ENCODE measurements around the gene MRPL38.
"Not testable (repeated sequence)": the region's sequence is repeated elsewhere in the genome, so short reads cannot be mapped to it uniquely, and the experiment has no call there.

Gene MRPL38

DNA sequence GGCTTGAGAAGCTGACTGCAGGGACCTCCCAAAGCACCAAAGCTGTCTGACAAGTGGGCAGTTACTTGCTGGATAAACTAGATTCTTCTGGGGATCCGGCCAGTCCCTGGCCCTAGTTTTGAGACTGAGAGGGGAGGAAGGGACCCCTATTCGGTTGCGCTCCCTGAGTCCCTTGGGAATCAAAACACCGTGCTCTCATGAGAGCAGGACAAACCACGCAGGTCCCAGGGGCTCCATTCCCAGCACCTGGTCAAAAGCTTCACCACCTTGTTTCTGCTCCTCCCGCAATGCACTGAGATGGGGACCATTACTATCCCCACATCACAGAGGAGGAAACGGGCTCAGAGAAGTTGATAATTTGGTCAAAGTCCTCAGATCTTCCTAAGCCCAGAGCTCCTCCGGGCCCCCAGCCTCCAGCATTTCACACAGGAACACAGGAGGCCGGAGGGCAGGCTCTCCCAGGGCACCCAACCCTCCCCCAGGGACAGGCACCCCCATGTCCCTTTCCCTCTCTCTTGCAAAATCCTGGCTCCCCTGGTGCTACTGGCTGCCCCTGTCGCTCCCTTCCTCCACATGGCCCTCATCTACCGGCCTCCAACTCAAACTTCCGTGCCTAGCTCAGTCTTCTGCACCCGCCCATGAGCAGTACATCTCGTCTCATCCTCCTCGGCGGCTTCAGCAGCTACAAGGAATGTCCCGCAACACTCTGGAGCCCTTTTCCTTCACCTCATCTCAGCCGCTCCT is 11.2 kb downstream of the MRPL38 start:
- Histone ChIP-seq H3K4me1 (ENCODE audit: control insufficient read depth, insufficient read depth, low read length) (peaks cover 21% of the 10 kb centered on the region), H3K27me3 (ENCODE audit: control insufficient read depth, insufficient read depth, low read length) (no peaks in the 10 kb centered on the region), H3K36me3 (ENCODE audit: insufficient read depth, low read length) (peaks cover 29% of the 10 kb centered on the region), H3K9me3 (replicated peaks; ENCODE audit: low read length) (no peaks in the 10 kb centered on the region), H3K4me2 (ENCODE audit: low read length) (no peak overlapping the region), H3K4me3 (ENCODE audit: low read length) (no peak overlapping the region), H3K9ac (ENCODE audit: low read depth, low read length) (no peak overlapping the region)

DNA sequence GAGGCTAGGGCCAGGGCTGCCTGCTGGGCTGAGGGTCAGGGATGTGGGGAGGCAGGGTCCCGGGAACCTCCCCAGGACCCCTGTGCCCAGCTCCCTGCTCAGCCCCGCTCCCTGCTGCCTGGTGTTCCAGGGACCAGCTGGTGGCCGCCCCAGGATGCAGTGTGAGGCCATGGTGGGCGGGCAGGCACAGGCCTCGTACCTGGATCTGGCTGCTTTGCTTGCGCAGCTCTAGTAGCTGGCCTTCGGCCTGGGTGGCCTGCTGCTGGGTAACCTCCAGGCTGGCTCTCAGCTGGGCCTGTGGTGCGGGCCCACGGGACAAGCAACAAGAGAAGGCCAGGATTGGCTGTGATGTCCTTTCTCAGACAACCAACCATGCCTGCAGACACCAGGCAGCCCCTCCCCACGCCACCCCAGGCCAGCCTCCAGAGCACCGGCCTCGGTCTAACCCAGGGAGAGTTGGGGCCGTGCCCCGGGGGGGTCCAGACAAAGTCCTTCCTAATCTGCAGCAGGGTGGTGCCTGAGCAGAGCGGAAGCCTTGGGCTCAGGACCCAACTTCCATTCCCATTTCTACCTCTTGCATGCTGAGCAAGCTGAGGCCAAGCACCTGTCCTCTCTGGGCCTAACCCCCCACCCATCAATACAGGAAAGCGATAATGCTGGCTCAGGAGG is 12.0 kb downstream of the MRPL38 start:
- Histone ChIP-seq H3K36me3 (ENCODE audit: insufficient read depth, low read length) (peaks cover 21% of the 10 kb centered on the region), H3K4me1 (ENCODE audit: control insufficient read depth, insufficient read depth, low read length) (peaks cover 21% of the 10 kb centered on the region)

GRCh38 chr17:75891605-75892555 is 12.8 kb downstream of the MRPL38 start:
- Histone ChIP-seq H3K9ac (ENCODE audit: low read depth, low read length) (no peak overlapping the region), H3K4me2 (ENCODE audit: low read length) (no peak overlapping the region), H3K4me3 (ENCODE audit: low read length) (no peak overlapping the region), H3K9me3 (replicated peaks; ENCODE audit: low read length) (no peaks in the 10 kb centered on the region), H3K36me3 (ENCODE audit: insufficient read depth, low read length) (peaks cover 16% of the 10 kb centered on the region), H3K27me3 (ENCODE audit: control insufficient read depth, insufficient read depth, low read length) (no peaks in the 10 kb centered on the region), H3K4me1 (ENCODE audit: control insufficient read depth, insufficient read depth, low read length) (peaks cover 16% of the 10 kb centered on the region)

More for the DNA sequence above, 12.0 kb downstream of the MRPL38 start:
- Histone ChIP-seq H3K9ac (ENCODE audit: low read depth, low read length) (no peak overlapping the region), H3K9me3 (replicated peaks; ENCODE audit: low read length) (no peaks in the 10 kb centered on the region), H3K4me3 (ENCODE audit: low read length) (no peak overlapping the region), H3K4me2 (ENCODE audit: low read length) (no peak overlapping the region), H3K27me3 (ENCODE audit: control insufficient read depth, insufficient read depth, low read length) (no peaks in the 10 kb centered on the region)

- no peaks in the 10 kb centered on the region for H3K9me3 ChIP-seq (replicated peaks; ENCODE audit: low read length)
- H3K27me3 ChIP-seq (ENCODE audit: control insufficient read depth, insufficient read depth, low read length) = no peaks in the 10 kb centered on the region
- no peak overlapping the region for H3K9ac ChIP-seq (ENCODE audit: low read depth, low read length)
- no peak overlapping the region for H3K4me3 ChIP-seq (ENCODE audit: low read length)
- H3K4me1 ChIP-seq (ENCODE audit: control insufficient read depth, insufficient read depth, low read length) = peaks cover 16% of the 10 kb centered on the region
- H3K36me3 ChIP-seq (ENCODE audit: insufficient read depth, low read length) = peaks cover 16% of the 10 kb centered on the region
- H3K4me2 ChIP-seq (ENCODE audit: low read length) = no peak overlapping the region
Measured at GRCh38 chr17:75891022-75891604, 13.6 kb downstream of the MRPL38 start.

DNA sequence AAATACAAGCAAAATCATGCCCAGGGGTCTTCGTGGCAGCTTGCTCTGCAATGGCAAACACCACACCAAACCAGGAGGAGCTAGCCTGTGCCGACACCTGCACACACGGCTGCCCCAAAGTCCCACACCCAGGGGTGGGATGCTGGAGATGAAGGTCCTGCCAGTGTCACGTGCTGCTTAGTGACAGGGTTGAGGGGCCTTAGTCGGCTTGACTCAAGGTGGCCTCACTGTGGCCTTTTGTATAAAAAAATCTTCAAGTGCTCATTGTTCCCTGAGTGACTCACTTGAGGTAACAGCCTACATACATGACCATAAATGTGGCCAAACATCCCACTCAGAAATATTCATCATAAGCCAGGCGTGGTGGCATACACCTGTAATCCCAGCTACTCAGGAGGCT is 15.2 kb downstream of the MRPL38 start:
- Histone ChIP-seq H3K4me3 (ENCODE audit: low read length) (no peak overlapping the region), H3K4me2 (ENCODE audit: low read length) (no peak overlapping the region), H3K9ac (ENCODE audit: low read depth, low read length) (no peak overlapping the region), H3K9me3 (replicated peaks; ENCODE audit: low read length) (no peaks in the 10 kb centered on the region), H3K27me3 (ENCODE audit: control insufficient read depth, insufficient read depth, low read length) (no peaks in the 10 kb centered on the region), H3K4me1 (ENCODE audit: control insufficient read depth, insufficient read depth, low read length) (peaks cover 3% of the 10 kb centered on the region), H3K36me3 (ENCODE audit: insufficient read depth, low read length) (peaks cover 16% of the 10 kb centered on the region)

GRCh38 chr17:75888484-75888883 is 16.2 kb downstream of the MRPL38 start:
- Histone ChIP-seq H3K36me3 (ENCODE audit: insufficient read depth, low read length) (peaks cover 16% of the 10 kb centered on the region), H3K4me1 (ENCODE audit: control insufficient read depth, insufficient read depth, low read length) (no peaks in the 10 kb centered on the region), H3K4me2 (ENCODE audit: low read length) (no peak overlapping the region), H3K27me3 (ENCODE audit: control insufficient read depth, insufficient read depth, low read length) (no peaks in the 10 kb centered on the region), H3K9me3 (replicated peaks; ENCODE audit: low read length) (no peaks in the 10 kb centered on the region), H3K9ac (ENCODE audit: low read depth, low read length) (no peak overlapping the region), H3K4me3 (ENCODE audit: low read length) (no peak overlapping the region)

DNA sequence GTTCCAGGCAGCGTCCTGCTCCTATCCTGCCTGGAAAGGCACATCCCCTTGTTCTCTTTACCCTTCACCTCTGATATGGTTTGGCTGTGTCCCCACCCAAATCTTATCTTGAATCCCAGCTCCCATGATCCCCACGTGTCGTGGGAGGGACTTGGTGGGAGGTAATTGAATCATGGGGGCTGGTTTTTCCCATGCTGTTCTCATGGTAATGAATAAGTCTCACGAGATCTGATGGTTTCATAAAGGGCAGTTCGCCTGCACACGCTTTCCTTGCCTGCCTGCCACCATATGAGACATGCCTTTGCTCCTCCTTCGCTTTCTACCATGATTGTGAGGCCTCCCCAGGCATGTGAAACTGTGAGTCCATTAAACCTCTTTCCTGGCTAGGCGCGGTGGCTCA is 18.8 kb downstream of the MRPL38 start:
- H3K9me3 ChIP-seq (replicated peaks; ENCODE audit: low read length); H3K27me3 ChIP-seq (ENCODE audit: control insufficient read depth, insufficient read depth, low read length); H3K4me1 ChIP-seq (ENCODE audit: control insufficient read depth, insufficient read depth, low read length); H3K9ac ChIP-seq (ENCODE audit: low read depth, low read length); H3K36me3 ChIP-seq (ENCODE audit: insufficient read depth, low read length); H3K4me2 ChIP-seq (ENCODE audit: low read length); H3K4me3 ChIP-seq (ENCODE audit: low read length): not testable (repeated sequence)

DNA sequence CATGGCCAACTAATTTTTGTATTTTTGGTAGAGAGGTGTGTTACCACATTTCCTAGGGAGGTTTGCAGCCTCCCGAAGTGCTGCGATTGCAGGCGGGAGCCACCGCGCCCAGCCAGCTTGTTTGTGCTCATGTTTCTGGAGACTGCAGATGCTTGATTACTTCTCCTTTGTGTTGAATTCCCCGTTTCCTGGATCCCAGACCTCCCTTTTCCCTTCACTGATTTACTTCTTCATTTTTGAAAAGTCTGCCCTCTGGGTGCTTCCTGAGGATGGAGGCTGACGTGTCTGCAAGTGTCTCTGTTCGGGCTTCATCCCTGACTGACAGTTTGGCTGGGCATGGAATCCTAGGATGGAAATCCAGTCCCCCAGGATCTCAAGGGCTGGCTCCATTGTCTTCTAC is 19.3 kb downstream of the MRPL38 start:
- H3K9ac ChIP-seq (ENCODE audit: low read depth, low read length) = no peak overlapping the region
- H3K36me3 ChIP-seq (ENCODE audit: insufficient read depth, low read length) = peaks cover 3% of the 10 kb centered on the region
- H3K4me1 ChIP-seq (ENCODE audit: control insufficient read depth, insufficient read depth, low read length) = no peaks in the 10 kb centered on the region
- H3K27me3 ChIP-seq (ENCODE audit: control insufficient read depth, insufficient read depth, low read length) = no peaks in the 10 kb centered on the region
- no peak overlapping the region for H3K4me3 ChIP-seq (ENCODE audit: low read length)
- no peak overlapping the region for H3K4me2 ChIP-seq (ENCODE audit: low read length)
- no peaks in the 10 kb centered on the region for H3K9me3 ChIP-seq (replicated peaks; ENCODE audit: low read length)

- peaks cover 18% of the 10 kb centered on the region for H3K4me1 ChIP-seq (ENCODE audit: control insufficient read depth, insufficient read depth, low read length)
- no peak overlapping the region for H3K9ac ChIP-seq (ENCODE audit: low read depth, low read length)
- H3K27me3 ChIP-seq (ENCODE audit: control insufficient read depth, insufficient read depth, low read length) = peaks cover 2% of the 10 kb centered on the region
- H3K36me3 ChIP-seq (ENCODE audit: insufficient read depth, low read length) = no peaks in the 10 kb centered on the region
- no peak overlapping the region for H3K4me3 ChIP-seq (ENCODE audit: low read length)
- no peaks in the 10 kb centered on the region for H3K9me3 ChIP-seq (replicated peaks; ENCODE audit: low read length)
- no peak overlapping the region for H3K4me2 ChIP-seq (ENCODE audit: low read length)
Measured at GRCh38 chr17:75881678-75882454, 22.8 kb downstream of the MRPL38 start.

GRCh38 chr17:75880266-75880665 is 24.4 kb downstream of the MRPL38 start:
- H3K9me3 ChIP-seq (replicated peaks; ENCODE audit: low read length) = no peaks in the 10 kb centered on the region
- no peak overlapping the region for H3K9ac ChIP-seq (ENCODE audit: low read depth, low read length)
- H3K27me3 ChIP-seq (ENCODE audit: control insufficient read depth, insufficient read depth, low read length) = peaks cover 2% of the 10 kb centered on the region
- no peak overlapping the region for H3K4me3 ChIP-seq (ENCODE audit: low read length)
- H3K4me1 ChIP-seq (ENCODE audit: control insufficient read depth, insufficient read depth, low read length) = peaks cover 34% of the 10 kb centered on the region
- H3K4me2 ChIP-seq (ENCODE audit: low read length) = no peak overlapping the region
- no peaks in the 10 kb centered on the region for H3K36me3 ChIP-seq (ENCODE audit: insufficient read depth, low read length)

All from skeletal muscle satellite cell (primary cell).